NOMO-1 (cell line): ENCODE measurements around the gene LGALS9C.
"Not testable (repeated sequence)": the region's sequence is repeated elsewhere in the genome, so short reads cannot be mapped to it uniquely, and the experiment has no call there.

Experiments
- DNase-seq, 2 experiments: peaks; one replicate each; lab custom pipeline; 2025; ENCODE audit not compliant: unreplicated experiment in 2 of 2; lab: John Stamatoyannopoulos, UW

LGALS9C gene

DNA sequence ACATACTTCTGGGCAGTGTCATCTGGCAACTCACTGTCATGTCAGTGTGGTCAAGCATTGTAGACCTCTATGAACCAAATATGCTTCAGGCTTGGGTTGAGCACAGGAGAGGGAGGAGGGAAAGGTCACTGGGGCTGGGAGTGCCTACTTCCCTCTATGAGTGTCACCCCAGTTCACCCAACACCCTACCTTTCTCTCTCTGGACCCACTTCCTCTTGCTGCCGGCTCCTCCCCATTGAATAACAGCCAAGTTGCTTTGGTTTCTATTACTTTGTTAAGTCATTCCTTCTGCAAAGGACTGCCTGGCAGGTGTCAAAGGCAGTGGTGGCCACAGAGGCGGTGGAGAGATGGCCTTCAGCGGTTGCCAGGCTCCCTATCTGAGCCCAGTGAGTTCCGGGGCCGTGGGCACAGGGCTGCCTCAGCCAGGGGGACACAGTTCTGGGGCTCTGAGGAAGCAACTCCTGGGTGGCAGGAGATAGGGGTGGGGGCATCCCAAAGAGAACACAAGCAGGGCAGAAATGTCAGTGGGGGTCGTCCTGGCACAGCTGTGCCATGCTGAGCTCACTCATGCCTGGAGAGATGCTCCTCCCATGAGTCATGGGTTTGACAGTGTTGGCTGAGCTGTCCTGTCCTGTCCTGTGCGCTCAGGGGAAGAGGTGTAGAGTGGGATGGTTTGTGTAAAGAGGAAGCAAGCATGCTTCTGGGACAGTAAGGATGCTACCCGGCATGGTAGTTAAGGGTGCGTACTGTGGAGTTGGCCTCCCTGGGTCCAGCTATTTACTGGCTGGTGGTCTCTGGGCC is at the start of gene LGALS9C:
LGALS9C (plus strand) TSS at position 282 of the 801 bp plus-strand sequence; CDS start at position 348, 66 bp downstream.
- peak; percentile 55 to 62 for DNase-seq

DNA sequence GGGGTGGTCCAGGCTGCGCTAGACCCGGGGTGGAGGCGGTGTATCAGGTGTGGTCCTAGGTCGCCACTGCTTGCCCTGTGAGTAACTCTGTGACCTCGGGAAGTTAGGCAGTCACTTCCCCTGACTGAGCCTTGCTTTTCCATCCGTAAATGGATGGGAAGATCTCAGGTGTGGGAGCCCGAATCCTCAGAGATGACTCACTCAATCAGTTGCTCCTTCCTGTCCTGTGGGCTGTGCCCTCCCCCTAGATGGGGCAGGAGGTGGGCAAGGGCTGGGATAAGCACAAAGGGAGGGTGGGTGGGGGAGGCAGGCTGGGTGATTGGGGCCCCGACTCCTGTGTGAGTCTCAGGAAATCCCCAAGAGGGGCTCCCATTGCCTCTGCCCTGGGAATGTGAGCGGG is 44.4 kb upstream of the LGALS9C start:
- DNase-seq, result not testable (repeated sequence)

DNA sequence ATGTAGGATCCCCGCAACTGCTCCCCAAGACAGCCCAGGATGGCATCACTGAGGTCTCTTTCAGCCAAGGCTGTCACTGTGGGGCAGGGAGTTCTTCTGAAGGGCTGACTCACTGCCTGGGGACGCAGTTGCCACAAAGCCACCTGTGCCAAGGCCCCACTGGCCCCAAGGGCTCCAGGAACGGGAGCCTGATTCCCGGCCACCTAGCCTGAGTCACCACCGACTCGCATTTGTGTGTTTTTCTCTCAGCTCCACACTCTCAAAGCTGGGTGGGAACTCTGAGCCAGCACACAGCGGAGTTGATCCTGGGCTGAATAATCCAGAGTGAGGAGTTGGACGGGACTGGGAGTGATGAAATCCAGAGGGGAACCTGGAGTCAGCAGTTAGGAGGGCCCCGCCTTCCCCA is 37.1 kb upstream of the LGALS9C start:
- not testable (repeated sequence) for DNase-seq

DNA sequence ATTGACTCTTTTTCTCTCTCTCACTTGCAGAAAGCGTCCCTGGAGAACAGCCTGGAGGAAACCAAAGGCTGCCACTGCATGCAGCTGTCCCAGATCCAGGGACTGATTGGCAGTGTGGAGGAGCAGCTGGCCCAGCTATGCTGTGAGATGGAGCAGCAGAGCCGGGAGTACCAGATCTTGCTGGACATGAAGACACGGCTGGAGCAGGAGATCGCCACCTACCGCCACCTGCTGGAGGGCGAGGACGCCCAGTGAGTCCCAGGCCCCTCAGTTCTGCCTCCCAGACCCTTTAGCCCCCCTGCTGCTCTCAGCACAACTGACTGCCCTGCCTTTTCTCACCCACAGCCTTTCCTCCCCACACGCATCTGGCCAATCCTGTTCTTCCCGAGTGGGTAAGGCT is 34.5 kb upstream of the LGALS9C start:
- not testable (repeated sequence) for DNase-seq

GRCh38 chr17:18442532-18442931 is 34.1 kb upstream of the LGALS9C start:
- DNase-seq, result not testable (repeated sequence)

DNA sequence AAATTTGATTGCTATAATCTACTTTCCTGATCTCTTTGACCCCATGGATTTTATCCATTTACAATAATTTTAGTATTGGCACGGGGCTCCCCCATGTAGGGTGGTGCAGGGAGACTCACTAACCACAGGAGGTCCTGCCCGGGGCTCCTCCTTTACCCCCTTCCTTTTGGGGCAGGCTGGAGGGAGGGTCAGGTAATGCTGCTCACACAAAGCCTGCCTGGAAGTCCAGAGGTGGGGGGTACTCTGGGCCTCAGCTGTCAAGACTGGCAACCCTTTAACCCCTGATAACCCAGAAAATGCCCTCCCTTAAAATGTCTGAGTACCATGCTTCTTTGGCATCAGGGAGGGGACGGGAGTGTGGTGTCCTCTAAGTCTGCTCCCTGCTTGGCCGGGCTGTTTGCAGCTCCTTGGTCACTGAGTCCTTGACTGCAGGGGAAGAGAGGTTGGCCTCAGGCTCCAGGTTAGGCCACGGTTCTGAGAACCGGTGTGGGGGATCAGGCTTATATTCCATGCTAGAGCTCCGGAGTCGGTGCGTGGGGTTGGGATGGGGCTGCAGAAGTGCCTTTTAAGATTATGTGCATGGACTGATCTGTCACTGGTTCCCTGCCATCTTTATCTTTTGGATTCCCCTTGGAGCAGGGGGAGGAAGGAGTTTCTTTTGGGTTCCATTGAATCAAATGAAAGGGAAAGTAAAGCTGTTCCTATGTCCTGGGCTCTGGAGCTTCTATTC is 28.9 kb upstream of the LGALS9C start:
- not testable (repeated sequence) for DNase-seq

GRCh38 chr17:18448311-18448710 is 28.3 kb upstream of the LGALS9C start:
- not testable (repeated sequence) for DNase-seq

- not testable (repeated sequence) for DNase-seq
Measured at GRCh38 chr17:18449833-18450232, 26.8 kb upstream of the LGALS9C start.

- DNase-seq, result not testable (repeated sequence)
Measured at GRCh38 chr17:18450998-18451397, 25.6 kb upstream of the LGALS9C start.

GRCh38 chr17:18451969-18452368 is 24.6 kb upstream of the LGALS9C start:
- DNase-seq, result not testable (repeated sequence)

- not testable (repeated sequence) for DNase-seq
Measured at GRCh38 chr17:18459035-18459434, 17.6 kb upstream of the LGALS9C start.

GRCh38 chr17:18463831-18464502 is 12.6 kb upstream of the LGALS9C start:
- DNase-seq, result not testable (repeated sequence)

DNA sequence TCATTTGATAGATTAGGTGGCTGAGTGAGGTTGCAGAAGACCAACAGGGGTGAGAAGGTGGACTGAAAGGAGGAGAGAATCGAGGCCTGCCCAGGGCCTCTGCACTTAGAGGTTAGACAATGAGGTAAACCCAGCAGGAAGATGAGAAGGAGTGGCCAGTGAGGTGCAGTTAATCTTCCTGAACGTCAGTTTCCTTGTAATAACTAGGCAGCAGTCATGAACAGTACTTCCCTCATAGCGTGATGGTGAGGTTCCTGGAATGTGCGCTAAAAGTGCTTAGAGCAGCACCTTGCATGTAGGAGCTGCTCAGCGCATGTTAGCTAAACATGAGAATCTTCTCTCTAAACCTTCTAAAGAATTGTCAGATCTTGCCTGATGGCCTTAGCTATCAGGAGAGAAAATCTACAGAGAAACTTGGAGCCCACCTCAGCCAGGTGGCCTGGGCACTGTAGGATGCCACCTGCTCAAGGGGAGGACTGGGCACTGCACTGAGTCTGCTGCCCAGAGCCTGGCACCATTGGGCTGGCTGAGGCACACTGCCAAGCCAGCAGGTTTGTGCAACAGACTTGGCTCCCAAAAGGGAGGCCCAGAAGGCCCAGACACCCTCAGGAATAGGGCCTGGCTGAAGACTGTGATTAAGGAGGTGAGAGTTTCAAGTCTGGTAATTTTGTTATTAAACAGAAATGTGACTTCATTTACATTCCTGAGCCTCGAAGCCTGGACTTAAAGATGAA is 10.2 kb upstream of the LGALS9C start:
- DNase-seq, result not testable (repeated sequence)

GRCh38 chr17:18467001-18467400 is 9.6 kb upstream of the LGALS9C start:
- not testable (repeated sequence) for DNase-seq

DNA sequence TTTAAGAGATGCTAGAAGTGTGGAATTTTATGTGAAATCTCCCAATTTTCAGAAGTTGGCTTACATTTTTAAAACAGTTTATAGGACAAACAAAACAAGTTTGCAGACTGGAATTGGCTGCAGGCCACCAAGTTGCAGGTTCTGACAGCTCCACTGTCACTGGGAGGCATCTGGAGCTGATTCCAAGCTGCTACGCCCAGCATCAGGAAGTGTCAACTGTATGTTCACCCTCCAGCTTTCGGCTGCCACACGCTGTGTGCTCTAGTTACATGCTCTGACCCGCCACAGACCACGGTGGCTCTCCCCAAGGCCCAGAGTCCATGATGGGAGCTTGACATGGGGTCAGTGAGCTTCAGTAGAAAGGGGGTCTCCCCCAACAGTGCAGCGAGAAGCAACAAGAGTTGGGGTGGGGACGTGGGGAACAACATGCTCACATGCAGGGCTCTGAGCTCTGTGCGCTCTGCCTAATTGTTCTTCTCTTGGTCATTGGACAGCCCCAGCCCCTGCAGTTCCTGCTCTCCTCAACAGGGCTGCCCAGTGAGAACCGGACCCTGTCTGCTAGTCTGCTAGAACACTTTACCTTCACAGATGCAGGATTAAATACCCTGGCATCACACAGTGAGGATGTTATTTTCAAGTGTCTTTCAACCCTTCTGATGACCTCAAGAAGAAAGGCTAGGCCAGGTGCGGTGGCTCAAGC is 8.0 kb upstream of the LGALS9C start:
- not testable (repeated sequence) for DNase-seq

GRCh38 chr17:18469837-18470236 is 6.8 kb upstream of the LGALS9C start:
- not testable (repeated sequence) for DNase-seq

DNA sequence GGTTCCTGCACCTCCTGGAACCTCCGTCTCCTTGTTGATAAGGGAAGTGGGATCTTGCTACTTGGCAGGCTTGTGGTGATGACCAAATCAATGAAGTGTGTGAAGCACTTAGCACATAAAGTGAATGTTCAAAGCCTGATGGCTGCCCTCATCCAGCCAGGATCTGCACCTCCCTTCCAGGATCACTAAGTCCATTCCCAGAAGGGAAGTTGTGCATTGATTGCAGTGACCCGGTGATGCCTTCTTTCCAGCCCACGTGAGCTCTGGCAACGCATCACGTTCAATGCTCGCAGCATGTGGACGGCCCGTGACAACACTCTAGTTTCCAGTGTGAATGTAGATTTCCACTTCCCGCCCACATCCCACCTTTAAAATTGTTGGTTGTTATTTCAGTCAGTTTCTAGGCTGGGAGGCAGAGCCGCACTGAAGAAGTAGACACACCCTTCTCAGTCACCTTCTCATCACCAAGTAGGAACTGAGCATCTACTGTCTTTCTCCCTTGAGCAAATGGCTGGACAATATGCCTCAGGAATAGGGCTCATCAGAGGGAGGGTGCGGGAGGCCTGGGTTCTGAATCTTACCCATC is 6.2 kb upstream of the LGALS9C start:
- DNase-seq, result not testable (repeated sequence)

GRCh38 chr17:18473967-18474366 is 2.6 kb upstream of the LGALS9C start:
- not testable (repeated sequence) for DNase-seq

DNA sequence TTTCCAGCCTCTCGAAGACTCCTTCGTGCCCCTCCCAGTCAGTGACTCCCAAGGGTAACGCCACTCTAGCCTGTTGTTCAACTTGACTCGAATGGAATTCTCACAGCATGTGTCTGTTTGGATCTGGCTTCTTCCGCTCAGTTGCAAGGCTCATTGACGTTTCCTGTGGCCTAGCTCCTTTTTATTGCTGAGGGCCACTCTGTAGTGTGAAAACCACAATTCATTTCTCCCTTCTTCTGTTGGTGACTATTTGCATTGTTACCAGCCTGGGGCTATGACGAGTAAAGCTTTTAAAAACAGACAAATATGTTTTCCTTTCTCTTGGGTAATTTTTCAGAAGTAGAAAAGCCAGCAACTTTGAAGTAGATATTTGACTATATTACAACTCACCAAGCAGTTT is 1.8 kb upstream of the LGALS9C start:
- DNase-seq, result peak in 1 of 2 experiments; percentile 25
